ENCODE results near the gene TBXA2R. TPM values are rescaled to one million over a fixed set of nuclear protein-coding genes. Genes with fewer than 3 reads are reported as not detected.

The TBXA2R gene
- total and polyA plus RNA-seq, 2 of the 4 experiments (the other 2 are of a cell fraction) = 0.36 to 2.3 TPM

DNA sequence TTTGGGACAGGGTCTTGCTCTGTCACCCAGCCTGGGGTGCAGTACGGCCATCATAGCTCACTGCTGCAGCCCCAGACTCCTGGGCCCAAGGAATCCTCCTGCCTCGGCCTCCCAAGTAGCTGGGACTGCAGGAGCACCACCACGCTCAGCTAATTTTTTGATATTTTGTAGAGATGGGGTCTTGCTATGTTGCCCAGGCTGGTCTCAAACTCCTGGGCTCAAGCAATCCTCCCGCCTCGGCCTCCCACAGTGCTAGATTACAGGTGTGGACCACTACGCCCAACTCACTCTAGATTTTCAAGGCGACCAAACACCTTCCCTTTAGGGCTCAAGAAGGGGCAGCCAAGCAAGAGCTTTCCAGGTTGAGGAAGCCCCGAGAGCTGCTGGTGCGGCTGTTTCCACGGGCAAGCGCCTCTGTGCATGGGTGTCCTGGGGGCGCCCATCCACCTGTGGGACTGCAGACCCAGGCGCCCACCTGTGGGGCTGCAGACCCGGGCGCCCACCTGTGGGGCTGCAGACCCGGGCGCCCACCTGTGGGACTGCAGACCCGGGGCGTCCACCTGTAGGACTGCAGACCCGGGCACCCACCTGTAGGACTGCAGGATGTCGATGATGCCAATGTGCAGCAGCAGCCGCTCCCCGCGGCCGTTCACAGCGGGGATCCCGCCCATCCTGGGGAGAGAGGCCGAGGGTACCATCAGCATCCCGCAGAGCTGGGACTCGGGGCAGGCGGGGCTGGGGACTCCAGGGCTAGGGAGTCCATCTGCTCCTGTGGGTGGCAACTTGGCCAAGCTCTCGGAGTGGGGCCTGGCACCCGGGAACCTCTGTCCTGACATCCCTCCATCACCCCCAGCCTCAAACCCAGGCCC is 41.6 kb upstream of the TBXA2R start:
- no peak overlapping the region for H2AK5ac ChIP-seq (ENCODE audit: low read depth, low read length)
- in situ Hi-C loops (cut with MboI; ENCODE audit: low sequenced_read_pairs) = no loop called here
- DNase-seq (no peak), ATAC-seq (ENCODE audit: low read depth) (no peak)
- H3K9ac ChIP-seq (ENCODE audit: low read depth, low read length) = no peak overlapping the region
- H3K27ac ChIP-seq (ENCODE audit: insufficient read depth, low read length) = no peak overlapping the region
- H3K36me3 ChIP-seq (ENCODE audit: control insufficient read depth, insufficient read depth, low read length) = peaks cover 49% of the 10 kb centered on the region
- no peak overlapping the region for H2BK15ac ChIP-seq (ENCODE audit: low read depth, low read length)
- WGBS, 2 experiments (ENCODE audit: extremely low coverage in 2 of 2, insufficient read length in 1 of 2) = 100% methylated on average over 8 of the region's 33 CpGs; no CpG with 5 or more reads in 1 of the 2 experiments
- 0 out of 2 replicates have a peak, but pooled peaks cover 6% of the 10 kb centered on the region for H4K20me1 ChIP-seq (ENCODE audit: insufficient read depth, low read length)
- POLR2A ChIA-PET (ENCODE audit: unreplicated experiment) = no interaction called here
- H3K4ac ChIP-seq (ENCODE audit: low read depth, low read length) = no peak overlapping the region
- peaks cover 0 to 6% of the 10 kb centered on the region in 2 experiments; a peak in 3 of 4 replicates for H3K79me1 ChIP-seq (ENCODE audit: low read depth in 1 of 2, low read length in 2 of 2)
- H3K9me3 ChIP-seq (ENCODE audit: control insufficient read depth, insufficient read depth, low read length) = no peaks in the 10 kb centered on the region
- H2BK120ac ChIP-seq (ENCODE audit: low read depth, low read length) = no peak overlapping the region
- no TSS peak for BruUV-seq (replicated peaks)
- no peak overlapping the region for H2AK9ac ChIP-seq (replicated peaks; ENCODE audit: low read depth, low read length, poor library complexity)
- H3K9me1 ChIP-seq (ENCODE audit: insufficient read depth, low read length) = no peaks in the 10 kb centered on the region
- no peak overlapping the region for H3K56ac ChIP-seq (ENCODE audit: extremely low read depth, insufficient read depth, low read length)
- no peaks in the 10 kb centered on the region for H3K4me1 ChIP-seq (ENCODE audit: control insufficient read depth, insufficient read depth, low read length)
- no peak overlapping the region for H4K8ac ChIP-seq (ENCODE audit: low read depth in 2 of 2, low read length in 2 of 2)
- no peak overlapping the region for H2AFZ ChIP-seq (replicated peaks; ENCODE audit: low read length, poor library complexity)
- H3K27me3 ChIP-seq (ENCODE audit: control insufficient read depth, insufficient read depth, low read length) = no peaks in the 10 kb centered on the region
- no peak overlapping the region for H3K23ac ChIP-seq (ENCODE audit: low read depth, low read length)
- intact Hi-C loops (cut with micrococcal nuclease) = no loop called here
- no peak overlapping the region for H3K4me2 ChIP-seq (ENCODE audit: low read depth, low read length)
- dilution Hi-C loops (cut with HindIII; ENCODE audit: low sequenced_read_pairs, unreplicated experiment) = no loop called here
- H3K18ac ChIP-seq (ENCODE audit: low read depth, low read length) = no peak overlapping the region
- H3K4me3 ChIP-seq (ENCODE audit: insufficient read depth, low read depth, low read length) = no peak overlapping the region
- no peak overlapping the region for H3K14ac ChIP-seq (replicated peaks; ENCODE audit: low read depth, low read length)
- no peak overlapping the region for H4K5ac ChIP-seq (ENCODE audit: low read depth, low read length)
- H2BK5ac ChIP-seq (ENCODE audit: low read depth, low read length, poor library complexity, severe bottlenecking) = no peak overlapping the region
- H4K91ac ChIP-seq (ENCODE audit: insufficient read depth, low read depth, low read length) = no peak overlapping the region
- H2BK20ac ChIP-seq (ENCODE audit: low read depth, low read length) = no peak overlapping the region
- CTCF ChIA-PET = no interaction called here
- TF ChIP-seq ELK1 (IDR thresholded peaks at IDR 0.05; ENCODE audit: borderline replicate concordance, low read depth, low read length) = no peak
- TF ChIP-seq RFX5 (IDR thresholded peaks at IDR 0.05; ENCODE audit: low read depth, low read length) = no peak
- TF ChIP-seq RCOR1 (IDR thresholded peaks at IDR 0.05; ENCODE audit: insufficient replicate concordance, low read length) = no peak
- no peak for TF ChIP-seq CTCF (conservative IDR thresholded peaks at IDR 0.05; ENCODE audit: low read depth, low read length)
- no peak for TF ChIP-seq POLR2A (IDR thresholded peaks at IDR 0.05; ENCODE audit: low read depth, low read length)
- TF ChIP-seq SMC3 (IDR thresholded peaks at IDR 0.05; ENCODE audit: low read depth, low read length) = no peak
- no peak for TF ChIP-seq MXI1 (IDR thresholded peaks at IDR 0.05; ENCODE audit: borderline replicate concordance, low read depth, low read length)
- no peak for TF ChIP-seq NFE2L2 (IDR thresholded peaks at IDR 0.05; ENCODE audit: low read depth, low read length)
- TF ChIP-seq MAZ (IDR thresholded peaks at IDR 0.05; ENCODE audit: borderline replicate concordance, low read depth, low read length) = no peak
- no peak for TF ChIP-seq CEBPB (IDR thresholded peaks at IDR 0.05; ENCODE audit: low read depth, low read length)
- TF ChIP-seq USF2 (IDR thresholded peaks at IDR 0.05; ENCODE audit: low read depth, low read length) = no peak
- no peak for TF ChIP-seq RAD21 (IDR thresholded peaks at IDR 0.05; ENCODE audit: low read length)
- TF ChIP-seq BHLHE40 (IDR thresholded peaks at IDR 0.05; ENCODE audit: low read depth, low read length) = no peak
- no peak for TF ChIP-seq FOS (IDR thresholded peaks at IDR 0.05; ENCODE audit: low read depth, low read length)
- no peak for TF ChIP-seq CHD1 (IDR thresholded peaks at IDR 0.05; ENCODE audit: low read depth, low read length)
